K562 (cell line): ENCODE measurements around the gene MAGIX. TPM values are rescaled to one million over a fixed set of nuclear protein-coding genes. Genes with fewer than 3 reads are reported as not detected.
A peak's percentile ranks its signal among the peaks of the same experiment; 100 is the strongest.

ENCODE experiments used
- AFF1 ChIP-seq, 2 experiments: fragments of 450-650 bp; IDR thresholded peaks; 2 replicates each; pipeline ENCODE4 v1.6.1; 2018; ENCODE audit warnings: mild to moderate bottlenecking in 2 of 2, low read depth in 1 of 2; ENCODE audit not compliant: partially characterized antibody in 2 of 2
- CBX1 ChIP-seq: sonication (generic); IDR thresholded peaks from 2 replicates; pipeline ENCODE4 v1.6.1; 2016; ENCODE audit warnings: antibody characterized with exemption, low read depth, mild to moderate bottlenecking
- FUS ChIP-seq: fragments of 200-400 bp; formaldehyde crosslinking; optimal IDR thresholded peaks from 2 replicates; pipeline ENCODE3; 2017; ENCODE audit warnings: low read depth, low read length
- MCM7 ChIP-seq, 2 experiments: fragments of 450-650 bp; IDR thresholded peaks; 2 replicates each; pipeline ENCODE4 v1.6.1; 2016 to 2018
- PATZ1 ChIP-seq: fragments of 250-450 bp; sonication (Bioruptor Pico); IDR thresholded peaks from 2 replicates; pipeline ENCODE4 v1.5.0; 2020; ENCODE audit warnings: mild to moderate bottlenecking, borderline replicate concordance
- REST ChIP-seq, 2 experiments: fragments of 450-650 bp; formaldehyde crosslinking in 1 of 2; IDR thresholded peaks; 2 replicates each; pipeline versions ENCODE4 v1.4.0 to v1.6.1; 2014 to 2020; ENCODE audit warnings: mild to moderate bottlenecking in 2 of 2, borderline replicate concordance in 1 of 2, low read depth in 1 of 2
- TOE1 ChIP-seq, 2 experiments: fragments of 450-650 bp in 1 of 2; sonication (generic) in 1 of 2; formaldehyde crosslinking in 1 of 2; IDR thresholded peaks; 2 replicates each; pipeline versions ENCODE4 v1.7.1 to v1.8.0; 2016 to 2022; ENCODE audit warnings: borderline replicate concordance in 2 of 2, mild to moderate bottlenecking in 2 of 2, antibody characterized with exemption in 1 of 2, inconsistent platforms in 1 of 2, low read depth in 1 of 2, missing genetic modification reagents in 1 of 2, moderate library complexity in 1 of 2
- ZNF239 ChIP-seq: fragments of 250-450 bp; sonication (Bioruptor Pico); IDR thresholded peaks from 2 replicates; pipeline ENCODE4 v1.4.0; 2020; ENCODE audit warnings: mild to moderate bottlenecking
- polyA plus RNA-seq, 8 experiments: library from polyadenylated mRNA; depleted of rRNA in 4 of 8; stranded (reverse) in 5 of 8; unstranded in 3 of 8; fragments of >200 nt; fragmentation: Nextera tagmentation in 2 of 8; fragmentation: Illumina TruSeq in 1 of 8; extraction: Ambion mirVana in 2 of 8; extraction: Trizol in 1 of 8; gene quantifications; 2 replicates each; pipeline versions ENCODE4 v1.2.1 to v1.2.3, GENCODE V29; 2011 to 2014; ENCODE audit warnings: inconsistent platforms in 1 of 8, missing spikeins in 1 of 8
- total RNA-seq, 7 experiments: library from RNA; depleted of rRNA in 6 of 7; stranded (reverse); fragments of >200 nt in 6 of 7; fragmentation: Illumina TruSeq in 2 of 7; extraction: Trizol in 2 of 7; gene quantifications; 2 replicates each; pipeline versions ENCODE4 v1.2.1 to v1.2.3, GENCODE V29; 2011 to 2021; ENCODE audit warnings: low replicate concordance in 1 of 7
- TF ChIP-seq, protein P1 (sequence below): fragments of 250-450 bp; sonication (Bioruptor Pico); IDR thresholded peaks from 2 replicates; pipeline ENCODE4 v1.5.0; 2020; ENCODE audit warnings: mild to moderate bottlenecking

The MAGIX gene
- total and polyA plus RNA-seq, 9 of the 15 experiments (the other 6 are each of a cell fraction or from before 2014, with no cell fraction given): 0.08 to 3.5 (median 0.47) TPM

DNA sequence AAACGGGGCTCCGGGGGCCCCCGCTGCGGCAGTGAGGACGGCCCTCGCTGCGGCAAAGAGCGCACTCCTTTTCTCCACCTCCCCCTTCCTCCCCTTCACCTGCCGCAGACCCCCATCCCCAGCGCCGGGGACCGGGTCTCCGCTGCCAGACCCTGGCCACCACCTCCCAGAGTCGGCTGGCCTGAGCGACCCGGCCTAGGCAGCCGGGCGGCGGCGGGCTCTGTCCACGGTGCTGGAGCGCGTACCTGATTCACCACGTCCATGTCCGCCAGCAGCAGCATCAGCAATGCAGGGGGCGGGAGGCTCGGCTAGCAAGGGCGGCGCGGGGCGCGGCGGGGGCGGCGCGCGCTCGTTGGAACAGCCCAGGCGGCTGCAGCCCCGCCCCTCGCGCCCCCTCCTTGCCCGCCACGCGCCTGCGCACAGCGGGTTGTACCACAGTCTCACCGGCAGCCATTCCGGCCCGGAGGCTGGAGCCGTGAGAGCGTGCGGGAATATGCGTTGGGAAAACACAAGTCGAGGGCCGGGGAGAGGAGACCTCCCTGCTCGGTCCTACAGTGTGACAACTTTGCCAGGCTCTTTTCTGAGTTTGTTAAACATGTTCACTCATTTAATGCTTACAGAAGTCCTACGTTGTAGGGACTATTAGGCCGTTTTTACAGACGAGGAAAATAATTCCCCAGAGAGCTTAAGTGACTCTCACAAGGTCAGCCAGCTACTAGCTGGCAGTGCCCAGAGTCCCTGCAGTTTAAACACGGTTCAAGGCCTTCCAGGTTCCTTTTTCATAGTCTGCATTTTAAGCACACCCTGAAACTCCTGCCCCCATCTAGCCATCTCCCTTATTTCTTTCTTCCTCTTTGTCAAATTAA lies 37.6 kb downstream of the MAGIX start, which contains the start of gene SYP (continued):
- TF ChIP-seq REST (IDR thresholded peaks at IDR 0.05; ENCODE audit: borderline replicate concordance): peak; percentile 100
- TF ChIP-seq REST (CRISPR knock-in tag; IDR thresholded peaks at IDR 0.05; ENCODE audit: low read depth): peak; percentile 100
- TF ChIP-seq ZNF239: no peak
- TF ChIP-seq FUS: no peak
- TF ChIP-seq TOE1 (IDR thresholded peaks at IDR 0.05; ENCODE audit: borderline replicate concordance): no peak
- peak; percentile 96 for TF ChIP-seq TOE1 (CRISPR knock-in tag; IDR thresholded peaks at IDR 0.05; ENCODE audit: borderline replicate concordance, low read depth)
- TF ChIP-seq CBX1: no peak
- no peak for TF ChIP-seq MCM7 (IDR thresholded peaks at IDR 0.05)
- TF ChIP-seq, protein P1, sequence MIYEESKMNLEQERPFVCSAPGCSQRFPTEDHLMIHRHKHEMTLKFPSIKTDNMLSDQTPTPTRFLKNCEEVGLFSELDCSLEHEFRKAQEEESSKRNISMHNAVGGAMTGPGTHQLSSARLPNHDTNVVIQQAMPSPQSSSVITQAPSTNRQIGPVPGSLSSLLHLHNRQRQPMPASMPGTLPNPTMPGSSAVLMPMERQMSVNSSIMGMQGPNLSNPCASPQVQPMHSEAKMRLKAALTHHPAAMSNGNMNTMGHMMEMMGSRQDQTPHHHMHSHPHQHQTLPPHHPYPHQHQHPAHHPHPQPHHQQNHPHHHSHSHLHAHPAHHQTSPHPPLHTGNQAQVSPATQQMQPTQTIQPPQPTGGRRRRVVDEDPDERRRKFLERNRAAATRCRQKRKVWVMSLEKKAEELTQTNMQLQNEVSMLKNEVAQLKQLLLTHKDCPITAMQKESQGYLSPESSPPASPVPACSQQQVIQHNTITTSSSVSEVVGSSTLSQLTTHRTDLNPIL (CRISPR knock-in tag): no peak
- TF ChIP-seq AFF1 (IDR thresholded peaks at IDR 0.05; ENCODE audit: low read depth in 1 of 2, partially characterized antibody in 2 of 2): peak in 1 of 2 experiments; percentile 41
- TF ChIP-seq PATZ1 (CRISPR knock-in tag): no peak
